ENCODE results near the gene OPCML. TPM values are rescaled to one million over a fixed set of nuclear protein-coding genes. Genes with fewer than 3 reads are reported as not detected.

OPCML gene
- total and polyA plus RNA-seq, 2 experiments from 2014 or later: 1.2 to 4.4 TPM

- H3K4me3 ChIP-seq: peak overlapping the region; percentile 77
- H3K27ac Mint-ChIP-seq: no peak overlapping the region
- no peaks in the 10 kb centered on the region for H3K36me3 Mint-ChIP-seq (ENCODE audit: low read depth)
- peaks cover 18% of the 10 kb centered on the region for H3K4me1 Mint-ChIP-seq
- no peaks in the 10 kb centered on the region for H3K79me2 ChIP-seq (replicated peaks; ENCODE audit: insufficient read depth)
- H3K36me3 ChIP-seq (ENCODE audit: insufficient read depth): no peaks in the 10 kb centered on the region
- H3K4me2 ChIP-seq: peak overlapping the region; percentile 90
- H4K20me1 ChIP-seq (replicated peaks; ENCODE audit: insufficient read depth): no peaks in the 10 kb centered on the region
- DNase-seq (ENCODE audit: low spot score): peak; percentile 94
- TF ChIP-seq JUNB (IDR thresholded peaks at IDR 0.05; ENCODE audit: unreplicated experiment): no peak
- TF ChIP-seq CTCF (conservative IDR thresholded peaks at IDR 0.05; ENCODE audit: low read depth in 2 of 2): peak; percentile 67 to 81
- TF ChIP-seq STAT1 (IDR thresholded peaks at IDR 0.05; ENCODE audit: unreplicated experiment): no peak
- 0 out of 2 replicates have a peak, but pooled peaks have one; percentile 11 for TF ChIP-seq ZNF114 (CRISPR knock-in tag; IDR thresholded peaks at IDR 0.05)
- peak; percentile 66 for TF ChIP-seq POLR2AphosphoS5 (IDR thresholded peaks at IDR 0.05; ENCODE audit: low read depth)
- H3K9me2 ChIP-seq (ENCODE audit: insufficient read depth): no peaks in the 10 kb centered on the region
- H3F3A ChIP-seq (replicated peaks; ENCODE audit: low read depth): 0 out of 2 replicates have a peak, but pooled peaks cover 4% of the 10 kb centered on the region
- ATAC-seq: peak; percentile 92
- H2AFZ ChIP-seq: peak overlapping the region; percentile 97
- H3K4me1 ChIP-seq (ENCODE audit: insufficient read depth): peaks cover 10% of the 10 kb centered on the region
- H3K27ac ChIP-seq (ENCODE audit: low read depth): no peak overlapping the region
- H3K27me3 Mint-ChIP-seq (ENCODE audit: insufficient read depth, low read depth, poor library complexity): peaks cover 18% of the 10 kb centered on the region
- H3K4me3 Mint-ChIP-seq: peak overlapping the region; percentile 75
- H3K9me3 Mint-ChIP-seq: no peaks in the 10 kb centered on the region
- H3K27me3 ChIP-seq (ENCODE audit: insufficient read depth): no peaks in the 10 kb centered on the region
Observed at GRCh38 chr11:133064152-133064877, 468.0 kb downstream of the OPCML start.

GRCh38 chr11:133058501-133058900 is 473.8 kb downstream of the OPCML start:
- no peak overlapping the region for H3K4me2 ChIP-seq

More at GRCh38 chr11:133058501-133058900, 473.8 kb downstream of the OPCML start:
- H2AFZ ChIP-seq: no peak overlapping the region
- no peaks in the 10 kb centered on the region for H3F3A ChIP-seq (replicated peaks; ENCODE audit: low read depth)
- Mint-ChIP-seq H3K4me1 (no peaks in the 10 kb centered on the region), H3K27ac (no peak overlapping the region), H3K4me3 (no peak overlapping the region), H3K9me3 (no peaks in the 10 kb centered on the region; the same call in 2 of the 3 replicates), H3K36me3 (ENCODE audit: low read depth) (no peaks in the 10 kb centered on the region), H3K27me3 (ENCODE audit: insufficient read depth, low read depth, poor library complexity) (peaks cover 7% of the 10 kb centered on the region)
- ATAC-seq (peak; percentile 95), DNase-seq (ENCODE audit: low spot score) (peak; percentile 62)
- peak; percentile 37 to 43 for TF ChIP-seq CTCF (conservative IDR thresholded peaks at IDR 0.05; ENCODE audit: low read depth in 2 of 2)
- TF ChIP-seq POLR2AphosphoS5 (IDR thresholded peaks at IDR 0.05; ENCODE audit: low read depth): no peak
- H3K4me3 ChIP-seq: no peak overlapping the region
- no peaks in the 10 kb centered on the region for H4K20me1 ChIP-seq (replicated peaks; ENCODE audit: insufficient read depth)
- no peaks in the 10 kb centered on the region; the same call in 1 of the 2 replicates for H3K36me3 ChIP-seq (ENCODE audit: insufficient read depth)
- H3K27ac ChIP-seq (ENCODE audit: low read depth): no peak overlapping the region
- no peaks in the 10 kb centered on the region for H3K4me1 ChIP-seq (ENCODE audit: insufficient read depth)
- no peaks in the 10 kb centered on the region for H3K79me2 ChIP-seq (replicated peaks; ENCODE audit: insufficient read depth)
- peaks cover 4% of the 10 kb centered on the region; the same call in 1 of the 2 replicates for H3K9me2 ChIP-seq (ENCODE audit: insufficient read depth)
- H3K27me3 ChIP-seq (ENCODE audit: insufficient read depth): no peaks in the 10 kb centered on the region

Data from GM23338 (cell line).